ENCODE results near the gene PLXNC1. TPM values are rescaled to one million over a fixed set of nuclear protein-coding genes. Genes with fewer than 3 reads are reported as not detected.

The PLXNC1 gene
- total and polyA plus RNA-seq, 2 of the 8 experiments (the other 6 are each of a cell fraction or from before 2014, with no cell fraction given): 0.83 to 2.0 TPM

DNA sequence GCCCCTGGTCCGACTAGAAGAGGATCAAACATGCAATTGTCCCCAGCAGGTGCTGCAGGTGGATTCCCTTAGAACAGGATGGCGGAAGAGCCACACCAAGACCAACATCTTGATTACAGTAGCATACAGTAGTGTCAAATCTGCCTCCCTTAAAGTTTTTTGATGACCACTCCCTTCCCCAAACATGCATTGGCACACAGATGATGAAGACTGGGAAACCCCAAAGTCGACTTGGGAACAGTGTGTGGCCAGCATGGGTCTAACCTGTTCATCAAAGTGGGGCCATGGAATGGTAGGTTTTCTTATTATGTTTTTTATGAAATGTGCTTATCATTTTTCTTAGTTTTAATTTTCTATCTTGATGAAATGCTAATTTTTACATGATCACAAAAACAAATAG lies 8.8 kb downstream of the PLXNC1 start:
- TF ChIP-seq RXRA (IDR thresholded peaks at IDR 0.05; ENCODE audit: insufficient read depth, low read depth, low read length) (no peak), RNF2 (IDR thresholded peaks at IDR 0.05; ENCODE audit: borderline replicate concordance, low read depth, low read length, missing control alignments, poor library complexity, severe bottlenecking) (no peak), SRF (IDR thresholded peaks at IDR 0.05; ENCODE audit: low read depth, low read length) (no peak), CBX8 (IDR thresholded peaks at IDR 0.05; ENCODE audit: borderline replicate concordance, low read depth, low read length) (no peak)
- no peak overlapping the region for H2AK5ac ChIP-seq (ENCODE audit: low read depth, low read length)
- no peak overlapping the region for H3K4me3 ChIP-seq (ENCODE audit: extremely low read depth in 1 of 4, insufficient read depth in 2 of 4, low read depth in 3 of 4, low read length in 4 of 4)
- no peaks in the 10 kb centered on the region for H3K9me3 ChIP-seq (ENCODE audit: insufficient read depth in 2 of 2, low read depth in 1 of 2, low read length in 1 of 2)
- peaks cover 5 to 23% (median 13%) of the 10 kb centered on the region in 4 experiments; a peak in 6 of 7 replicates for H3K27me3 ChIP-seq (replicated peaks in 1 of 4; ENCODE audit: control insufficient read depth in 3 of 4, extremely low read depth in 1 of 4, insufficient read depth in 3 of 4, low read length in 3 of 4)
- no peak for FAIRE-seq
- H4K20me1 ChIP-seq (replicated peaks in 1 of 2; ENCODE audit: control insufficient read depth in 1 of 2, insufficient read depth in 2 of 2, low read length in 2 of 2): peaks cover 0 to under 1% of the 10 kb centered on the region in 2 experiments
- peaks cover 0 to 9% (median 2%) of the 10 kb centered on the region in 4 experiments; a peak in 3 of 7 replicates for H3K4me1 ChIP-seq (replicated peaks in 1 of 4; ENCODE audit: control insufficient read depth in 3 of 4, insufficient read depth in 4 of 4, low read length in 3 of 4)
- H2AFZ ChIP-seq (ENCODE audit: low read length): no peak overlapping the region
- no peak overlapping the region for H3K27ac ChIP-seq (ENCODE audit: low read depth, low read length)
- H4K91ac ChIP-seq (replicated peaks; ENCODE audit: insufficient read length, low read length): no peak overlapping the region
- no peak overlapping the region for H2BK120ac ChIP-seq (replicated peaks; ENCODE audit: low read depth, low read length)
- no peak overlapping the region for H3K9ac ChIP-seq (replicated peaks in 1 of 4; ENCODE audit: extremely low read depth in 1 of 4, low read depth in 3 of 4, low read length in 3 of 4)
- H3K14ac ChIP-seq (ENCODE audit: insufficient read length): no peak overlapping the region
- H2BK12ac ChIP-seq (ENCODE audit: low read depth, low read length): no peak overlapping the region
- H3K79me2 ChIP-seq (ENCODE audit: control insufficient read depth in 1 of 2, insufficient read depth in 2 of 2, low read length in 2 of 2): no peaks in the 10 kb centered on the region
- H3K4me2 ChIP-seq (ENCODE audit: insufficient read depth in 1 of 2, low read depth in 2 of 2, low read length in 2 of 2): no peak overlapping the region
- no peaks in the 10 kb centered on the region for H3K79me1 ChIP-seq (ENCODE audit: low read depth, low read length)
- no peak overlapping the region for H2BK15ac ChIP-seq (ENCODE audit: low read length)
- POLR2A ChIA-PET (ENCODE audit: partially characterized antibody): interaction anchor here (0.5 kb wide), 1 partner anchor 1240 kb away, joined by 3 read pairs; no protein-coding TSS in a partner anchor
- no peak overlapping the region for H4K8ac ChIP-seq (ENCODE audit: extremely low read depth, insufficient read depth, low read length)
- H3K18ac ChIP-seq (ENCODE audit: extremely low read depth, low read length): no peak overlapping the region
- CTCF ChIA-PET (ENCODE audit: partially characterized antibody): interaction anchor here (0.7 to 1.8 kb wide), 3 partner anchors 7 to 136 kb away, joined by 3 to 6 read pairs (median 3); no protein-coding TSS in a partner anchor
- no peak overlapping the region for H2BK20ac ChIP-seq (ENCODE audit: low read length)
- no peaks in the 10 kb centered on the region for H3K23me2 ChIP-seq (ENCODE audit: low read depth, low read length)
- no peak for DNase-seq (ENCODE audit: low read depth in 1 of 2, low spot score in 2 of 2)
- no peak overlapping the region for H3K56ac ChIP-seq (replicated peaks; ENCODE audit: insufficient read length, low read depth, low read length)
- no peaks in the 10 kb centered on the region for H3K36me3 ChIP-seq (ENCODE audit: control insufficient read depth in 2 of 4, insufficient read depth in 4 of 4, low read length in 3 of 4)
- no peak overlapping the region for H3K23ac ChIP-seq (ENCODE audit: insufficient read length)
- 68% methylated on average over 3 of the region's 3 CpGs; no CpG with 5 or more reads in 1 of the 2 experiments for WGBS, 2 experiments (ENCODE audit: extremely low coverage in 1 of 2, insufficient coverage in 1 of 2, insufficient read length in 1 of 2, insufficient replicate concordance in 2 of 2, low coverage in 1 of 2, low lambda C conversion rate in 2 of 2, missing lambda C conversion rate in 1 of 2)
- no peak overlapping the region for H3K4ac ChIP-seq (replicated peaks; ENCODE audit: insufficient read length, low read depth, low read length)
- H4K5ac ChIP-seq (ENCODE audit: insufficient read length, low read depth, low read length): no peak overlapping the region
- H2BK5ac ChIP-seq (ENCODE audit: low read depth, low read length): no peak overlapping the region
